Measurements from ENCODE around the gene KNDC1.

GRCh38 chr10:133237588-133238465 is 77.8 kb downstream of the KNDC1 start, which contains the start of gene VENTX:
- TF ChIP-seq GATA3 (IDR thresholded peaks at IDR 0.05; ENCODE audit: low read depth, low read length): no peak
- no peak for TF ChIP-seq GATA2 (IDR thresholded peaks at IDR 0.05; ENCODE audit: low read depth, low read length)

Data from SH-SY5Y (cell line).